Naive thymus-derived CD4-positive, alpha-beta T cell (primary cell): ENCODE measurements around the gene KNDC1. TPM values are rescaled to one million over a fixed set of nuclear protein-coding genes. Genes with fewer than 3 reads are reported as not detected.

ENCODE experiments used
- ATAC-seq: fragments of 150-1000 bp; cut with Tn5 transposase; 2 replicates; pipeline ENCODE4 v1.10.0; 2021; ENCODE audit warnings: mild to moderate bottlenecking, moderate library complexity
- CTCF ChIA-PET: fragments of 350-600 bp; sonication (Branson Sonifier 250); formaldehyde crosslinking; loops from one replicate; lab custom pipeline; 2021; ENCODE audit warnings: antibody characterized with exemption; lab: Charles Lee
- POLR2A ChIA-PET: fragments of 350-600 bp; sonication (Branson Sonifier 250); formaldehyde crosslinking; loops from one replicate; lab custom pipeline; 2021; ENCODE audit warnings: antibody characterized with exemption, inconsistent platforms; lab: Charles Lee
- DNase-seq, 9 donors: peaks; one replicate each; pipeline versions ENCODE4 v3.0.0 to v3.0.0-alpha.2; 2020 to 2022; ENCODE audit warnings: mixed read lengths in 1 of 9
- H3K27ac ChIP-seq: one replicate; pipeline ENCODE4 v1.7.0; 2013; ENCODE audit warnings: mild to moderate bottlenecking, low read depth, low read length, moderate library complexity
- H3K27me3 ChIP-seq, 2 donors: one replicate each; pipeline ENCODE4 v1.7.0; 2013; ENCODE audit warnings: low read length in 2 of 2, mild to moderate bottlenecking in 2 of 2, moderate library complexity in 2 of 2; ENCODE audit not compliant: control insufficient read depth in 2 of 2, insufficient read depth in 2 of 2
- H3K36me3 ChIP-seq, 3 experiments: 1 replicate in 2 of 3; 2 replicates in 1 of 3; pipeline ENCODE4 v1.7.0; 2013; ENCODE audit warnings: low read length in 3 of 3, mild to moderate bottlenecking in 3 of 3, moderate library complexity in 1 of 3; ENCODE audit not compliant: insufficient read depth in 3 of 3, control insufficient read depth in 2 of 3
- H3K4me1 ChIP-seq, 2 donors: one replicate each; pipeline ENCODE4 v1.7.0; 2013; ENCODE audit warnings: low read length in 2 of 2, mild to moderate bottlenecking in 2 of 2, moderate library complexity in 1 of 2; ENCODE audit not compliant: control insufficient read depth in 2 of 2, insufficient read depth in 2 of 2
- H3K4me3 ChIP-seq: 2 replicates; pipeline ENCODE4 v1.7.0; 2013; ENCODE audit warnings: mild to moderate bottlenecking, low read length
- H3K9me3 ChIP-seq, 3 experiments: 1 replicate in 2 of 3; 2 replicates in 1 of 3; pipeline ENCODE4 v1.7.0; 2013; ENCODE audit warnings: low read length in 3 of 3; ENCODE audit not compliant: control insufficient read depth in 2 of 3
- H3K27ac Mint-ChIP-seq, 9 donors: one replicate each; pipeline ENCODE4 v1.8.0; 2020 to 2022; ENCODE audit warnings: mixed read lengths in 9 of 9, mild to moderate bottlenecking in 8 of 9, moderate library complexity in 5 of 9, inconsistent platforms in 2 of 9
- H3K27me3 Mint-ChIP-seq, 5 donors: one replicate each; pipeline ENCODE4 v1.8.0; 2021 to 2022; ENCODE audit warnings: mixed read lengths in 5 of 5, mild to moderate bottlenecking in 1 of 5
- H3K36me3 Mint-ChIP-seq, 5 donors: one replicate each; pipeline ENCODE4 v1.8.0; 2020 to 2022; ENCODE audit warnings: mixed read lengths in 5 of 5, mild to moderate bottlenecking in 3 of 5, inconsistent platforms in 1 of 5
- H3K4me1 Mint-ChIP-seq, 7 donors: one replicate each; pipeline ENCODE4 v1.8.0; 2020 to 2022; ENCODE audit warnings: mixed read lengths in 7 of 7, mild to moderate bottlenecking in 3 of 7, inconsistent platforms in 1 of 7
- H3K4me3 Mint-ChIP-seq, 10 donors: one replicate each; pipeline ENCODE4 v1.8.0; 2020 to 2022; ENCODE audit warnings: mild to moderate bottlenecking in 10 of 10, mixed read lengths in 10 of 10, moderate library complexity in 6 of 10, inconsistent platforms in 2 of 10
- H3K9me3 Mint-ChIP-seq, 11 donors: one replicate each; pipeline ENCODE4 v1.8.0; 2020 to 2022; ENCODE audit warnings: mixed read lengths in 11 of 11, mild to moderate bottlenecking in 4 of 11, inconsistent platforms in 1 of 11, moderate library complexity in 1 of 11
- intact Hi-C, 2 donors: fragments of 100-400 bp; cut with micrococcal nuclease; formaldehyde crosslinking; loops; one replicate each; pipeline ENCODE4 v1.15.1; 2023
- polyA plus RNA-seq, 2 donors: library from polyadenylated mRNA; unstranded; fragments of 300-500 nt; fragmentation: Illumina TruSeq; gene quantifications; one replicate each; pipeline ENCODE4 v1.2.3, GENCODE V29; 2021
- total RNA-seq, 6 experiments: library from RNA in 5 of 6; stranded (reverse) in 5 of 6; gene quantifications; 1 replicate in 5 of 6; 2 replicates in 1 of 6; pipeline ENCODE4 v1.2.3 and lab custom pipeline; 2021 to 2026

Gene KNDC1
- total and polyA plus RNA-seq, 7 experiments from 2014 or later: 0.05 to 3.6 (median 0.60) TPM; not detected in 3

GRCh38 chr10:133197786-133198185 is 37.8 kb downstream of the KNDC1 start:
- Histone ChIP-seq H3K9me3 (no peaks in the 10 kb centered on the region), H3K36me3 (no peaks in the 10 kb centered on the region), H3K27ac (no peak overlapping the region), H3K4me1 (no peaks in the 10 kb centered on the region), H3K27me3 (no peaks in the 10 kb centered on the region), H3K4me3 (no peak overlapping the region)
- no peak overlapping the region for H3K4me3 Mint-ChIP-seq
- CTCF ChIA-PET: no interaction called here
- ATAC-seq (no peak), DNase-seq (peak in 1 of 9 donors; percentile 4)
- H3K27ac Mint-ChIP-seq: no peak overlapping the region
- peaks cover 0 to 3% (median 0%) of the 10 kb centered on the region in 5 donors for H3K36me3 Mint-ChIP-seq
- no peaks in the 10 kb centered on the region for H3K4me1 Mint-ChIP-seq
- H3K27me3 Mint-ChIP-seq: peaks cover 0 to 5% (median 0%) of the 10 kb centered on the region in 5 donors
- H3K9me3 Mint-ChIP-seq: peaks cover 0 to 13% (median 3%) of the 10 kb centered on the region in 11 donors
- POLR2A ChIA-PET: no interaction called here
- intact Hi-C loops: no loop called here

GRCh38 chr10:133198206-133198605 is 38.2 kb downstream of the KNDC1 start:
- peaks cover 0 to 13% (median 3%) of the 10 kb centered on the region in 11 donors for H3K9me3 Mint-ChIP-seq
- intact Hi-C loops: no loop called here
- CTCF ChIA-PET: no interaction called here
- Histone ChIP-seq H3K36me3 (no peaks in the 10 kb centered on the region), H3K4me1 (no peaks in the 10 kb centered on the region), H3K27me3 (no peaks in the 10 kb centered on the region), H3K27ac (no peak overlapping the region), H3K9me3 (no peaks in the 10 kb centered on the region), H3K4me3 (no peak overlapping the region)
- POLR2A ChIA-PET: no interaction called here
- H3K4me1 Mint-ChIP-seq: no peaks in the 10 kb centered on the region
- peaks cover 0 to 5% (median 0%) of the 10 kb centered on the region in 5 donors for H3K27me3 Mint-ChIP-seq
- no peak overlapping the region for H3K4me3 Mint-ChIP-seq
- H3K27ac Mint-ChIP-seq: no peak overlapping the region
- ATAC-seq: no peak
- DNase-seq: no peak
- peaks cover 0 to 3% (median 0%) of the 10 kb centered on the region in 5 donors for H3K36me3 Mint-ChIP-seq

GRCh38 chr10:133198621-133199487 is 38.8 kb downstream of the KNDC1 start:
- H3K9me3 Mint-ChIP-seq: peaks cover 0 to 10% (median 1%) of the 10 kb centered on the region in 11 donors
- H3K4me1 Mint-ChIP-seq: no peaks in the 10 kb centered on the region
- peaks cover 0 to 3% (median 0%) of the 10 kb centered on the region in 5 donors for H3K36me3 Mint-ChIP-seq
- H3K4me1 ChIP-seq: no peaks in the 10 kb centered on the region
- no peak overlapping the region for H3K27ac Mint-ChIP-seq
- intact Hi-C loops: no loop called here
- no peaks in the 10 kb centered on the region for H3K36me3 ChIP-seq
- no peaks in the 10 kb centered on the region for H3K27me3 ChIP-seq
- H3K4me3 ChIP-seq: no peak overlapping the region
- ATAC-seq (no peak), DNase-seq (peak in 1 of 9 donors; percentile 5)
- no peak overlapping the region for H3K27ac ChIP-seq
- H3K4me3 Mint-ChIP-seq: no peak overlapping the region
- POLR2A ChIA-PET: no interaction called here
- CTCF ChIA-PET: no interaction called here
- H3K9me3 ChIP-seq: no peaks in the 10 kb centered on the region
- peaks cover 0 to 5% (median 0%) of the 10 kb centered on the region in 5 donors for H3K27me3 Mint-ChIP-seq

- intact Hi-C loops: no loop called here
- Histone ChIP-seq H3K4me1 (no peaks in the 10 kb centered on the region), H3K9me3 (no peaks in the 10 kb centered on the region), H3K4me3 (no peak overlapping the region), H3K27me3 (no peaks in the 10 kb centered on the region), H3K36me3 (no peaks in the 10 kb centered on the region), H3K27ac (no peak overlapping the region)
- H3K27ac Mint-ChIP-seq: no peak overlapping the region
- DNase-seq: peak in 1 of 9 donors; percentile 3
- no peak overlapping the region for H3K4me3 Mint-ChIP-seq
- H3K4me1 Mint-ChIP-seq: no peaks in the 10 kb centered on the region
- peaks cover 0 to 4% (median 0%) of the 10 kb centered on the region in 11 donors for H3K9me3 Mint-ChIP-seq
- POLR2A ChIA-PET: no interaction called here
- no peak for ATAC-seq
- peaks cover 0 to 5% (median 0%) of the 10 kb centered on the region in 5 donors for H3K27me3 Mint-ChIP-seq
- peaks cover 0 to 3% (median 0%) of the 10 kb centered on the region in 5 donors for H3K36me3 Mint-ChIP-seq
- CTCF ChIA-PET: no interaction called here
These were observed 39.5 kb downstream of the KNDC1 start for GRCh38 chr10:133199488-133199885.

DNA sequence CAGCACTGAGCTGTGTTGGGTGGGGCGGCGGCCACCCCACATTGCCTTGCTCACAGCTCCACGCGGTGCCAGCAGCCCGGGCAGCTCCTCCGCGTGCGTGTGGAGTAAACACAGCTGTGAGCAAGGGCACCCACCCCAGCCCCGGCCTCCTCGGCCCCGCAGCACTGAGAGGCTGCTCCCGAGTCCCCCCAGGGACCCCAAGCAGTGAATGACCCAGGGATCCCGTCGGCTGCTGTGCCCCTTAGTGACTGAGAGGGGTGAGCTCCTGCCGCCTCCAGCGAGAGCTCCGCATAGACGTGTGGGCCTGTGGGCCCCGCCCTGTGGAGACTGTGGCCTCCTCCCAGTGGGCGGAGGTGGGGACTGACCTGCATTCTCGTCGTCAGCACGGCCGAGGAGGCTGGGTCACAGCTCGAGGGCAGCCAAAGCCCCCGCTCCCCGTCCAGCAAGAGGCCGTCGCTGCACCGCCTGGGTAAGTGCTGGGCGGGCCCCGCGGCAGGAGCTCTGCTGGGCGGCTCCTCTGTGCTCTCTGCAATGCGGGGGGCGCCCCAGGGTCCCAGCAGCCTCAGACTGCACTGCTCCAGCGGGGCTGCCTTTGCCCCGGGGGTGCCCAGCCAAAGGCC is 40.1 kb downstream of the KNDC1 start:
- DNase-seq (peak in 1 of 9 donors; percentile 3), ATAC-seq (no peak)
- Histone ChIP-seq H3K27me3 (no peaks in the 10 kb centered on the region), H3K9me3 (no peaks in the 10 kb centered on the region), H3K36me3 (no peaks in the 10 kb centered on the region), H3K4me3 (no peak overlapping the region), H3K4me1 (no peaks in the 10 kb centered on the region), H3K27ac (no peak overlapping the region)
- Mint-ChIP-seq H3K36me3 (no peaks in the 10 kb centered on the region), H3K4me1 (no peaks in the 10 kb centered on the region), H3K4me3 (no peak overlapping the region), H3K9me3 (peaks cover 0 to 2% (median 0%) of the 10 kb centered on the region in 11 donors), H3K27ac (no peak overlapping the region), H3K27me3 (peaks cover 0 to under 1% (median 0%) of the 10 kb centered on the region in 5 donors)
- ChIA-PET POLR2A (no interaction called here), CTCF (no interaction called here)
- intact Hi-C loops: no loop called here

DNA sequence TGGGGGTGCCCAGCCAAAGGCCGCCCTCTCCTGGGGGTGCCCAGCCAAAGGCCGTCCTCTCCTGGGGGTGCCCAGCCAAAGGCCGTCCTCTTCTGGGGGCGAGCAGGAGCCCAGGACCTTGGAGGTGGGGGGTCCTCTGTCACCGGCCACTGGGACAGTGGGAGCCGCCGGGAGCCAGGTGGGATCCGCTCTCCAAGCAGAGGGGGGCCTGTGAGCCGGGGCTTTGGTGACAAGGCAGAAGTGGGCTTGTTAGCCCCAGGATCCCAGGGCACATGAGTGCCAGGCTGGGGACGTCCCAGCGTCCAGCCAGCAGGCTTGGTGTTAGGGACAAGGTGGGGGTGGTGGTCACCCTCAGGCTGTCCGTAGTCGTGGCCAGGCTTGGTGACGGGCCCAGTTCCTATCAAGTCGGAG is 40.6 kb downstream of the KNDC1 start:
- Histone ChIP-seq H3K4me1 (no peaks in the 10 kb centered on the region), H3K27ac (no peak overlapping the region), H3K36me3 (no peaks in the 10 kb centered on the region), H3K4me3 (no peak overlapping the region), H3K9me3 (no peaks in the 10 kb centered on the region), H3K27me3 (no peaks in the 10 kb centered on the region)
- DNase-seq (peak in 1 of 9 donors; percentile 1), ATAC-seq (no peak)
- Mint-ChIP-seq H3K36me3 (no peaks in the 10 kb centered on the region), H3K4me1 (no peaks in the 10 kb centered on the region), H3K4me3 (no peak overlapping the region), H3K9me3 (peaks cover 0 to 2% (median 0%) of the 10 kb centered on the region in 11 donors), H3K27ac (no peak overlapping the region), H3K27me3 (no peaks in the 10 kb centered on the region)
- CTCF ChIA-PET: no interaction called here
- intact Hi-C loops: no loop called here
- POLR2A ChIA-PET: no interaction called here
